Measurements from ENCODE around the gene NFYB.
"Not testable (repeated sequence)": the region's sequence is repeated elsewhere in the genome, so short reads cannot be mapped to it uniquely, and the experiment has no call there.

NFYB gene

GRCh38 chr12:104168596-104168995 lies 30.6 kb upstream of the NFYB start:
- no peak for TF ChIP-seq CTCF (IDR thresholded peaks at IDR 0.05; ENCODE audit: borderline replicate concordance, insufficient read depth, low read depth, low read length)
- H3K4me3 ChIP-seq (ENCODE audit: low read depth, low read length), result no peak overlapping the region

GRCh38 chr12:104167519-104168458 lies 29.8 kb upstream of the NFYB start:
- no peak for TF ChIP-seq CTCF (IDR thresholded peaks at IDR 0.05; ENCODE audit: borderline replicate concordance, insufficient read depth, low read depth, low read length)
- H3K4me3 ChIP-seq (ENCODE audit: low read depth, low read length), result no peak overlapping the region

GRCh38 chr12:104166465-104166864 lies 28.5 kb upstream of the NFYB start:
- no peak for TF ChIP-seq CTCF (IDR thresholded peaks at IDR 0.05; ENCODE audit: borderline replicate concordance, insufficient read depth, low read depth, low read length)
- H3K4me3 ChIP-seq (ENCODE audit: low read depth, low read length), result no peak overlapping the region

GRCh38 chr12:104165801-104166200 lies 27.8 kb upstream of the NFYB start:
- no peak overlapping the region for H3K4me3 ChIP-seq (ENCODE audit: low read depth, low read length)

GRCh38 chr12:104164634-104165033 lies 26.6 kb upstream of the NFYB start:
- no peak for TF ChIP-seq CTCF (IDR thresholded peaks at IDR 0.05; ENCODE audit: borderline replicate concordance, insufficient read depth, low read depth, low read length)
- H3K4me3 ChIP-seq (ENCODE audit: low read depth, low read length), result no peak overlapping the region

More at GRCh38 chr12:104165801-104166200, 27.8 kb upstream of the NFYB start:
- no peak for TF ChIP-seq CTCF (IDR thresholded peaks at IDR 0.05; ENCODE audit: borderline replicate concordance, insufficient read depth, low read depth, low read length)

GRCh38 chr12:104163631-104164030 lies 25.6 kb upstream of the NFYB start:
- no peak for TF ChIP-seq CTCF (IDR thresholded peaks at IDR 0.05; ENCODE audit: borderline replicate concordance, insufficient read depth, low read depth, low read length)
- H3K4me3 ChIP-seq (ENCODE audit: low read depth, low read length), result no peak overlapping the region

GRCh38 chr12:104163028-104163427 lies 25.0 kb upstream of the NFYB start:
- H3K4me3 ChIP-seq (ENCODE audit: low read depth, low read length), result not testable (repeated sequence)
